Stimulated activated naive CD8-positive, alpha-beta T cell treated with anti-CD3 and anti-CD28 coated beads, Interleukin-15, Interleukin-2, amounts not matched to agents 100 U/mL and 50 U/mL, for 24 hours (primary cell): ENCODE measurements around the gene SPINT1.

Experiments used
- ATAC-seq: fragments of 150-1000 bp; cut with Tn5 transposase; one replicate; pipeline ENCODE4 v1.10.0; 2021
- DNase-seq: peaks from one replicate; pipeline ENCODE4 v3.0.0; 2021

The SPINT1 gene

GRCh38 chr15:40893019-40893670 is 49.3 kb downstream of the SPINT1 start:
- ATAC-seq (no peak), DNase-seq (no peak)

GRCh38 chr15:40893733-40894680 is 50.2 kb downstream of the SPINT1 start, which contains the start of gene VPS18:
Gene VPS18 (plus strand): TSS chr15:40894450. CDS start chr15:40894769, 319 bp downstream.
- peak; percentile 100 for DNase-seq

GRCh38 chr15:40894681-40895448 is 51.0 kb downstream of the SPINT1 start:
- DNase-seq (peak; percentile 64), ATAC-seq (peak; percentile 67)

More at GRCh38 chr15:40893733-40894680, 50.2 kb downstream of the SPINT1 start, which contains the start of gene VPS18:
- peak; percentile 97 for ATAC-seq

- no peak for DNase-seq
- ATAC-seq, result no peak
Observed at GRCh38 chr15:40899536-40900207, 55.8 kb downstream of the SPINT1 start.

- no peak for DNase-seq
- ATAC-seq, result no peak
Observed at GRCh38 chr15:40900256-40901052, 56.6 kb downstream of the SPINT1 start.

- DNase-seq (no peak), ATAC-seq (no peak)
Observed at GRCh38 chr15:40901053-40901443, 57.2 kb downstream of the SPINT1 start.

- DNase-seq (no peak), ATAC-seq (no peak)
Observed at GRCh38 chr15:40902605-40903561, 59.0 kb downstream of the SPINT1 start.

- ATAC-seq, result no peak
Observed at GRCh38 chr15:40904552-40905201, 60.8 kb downstream of the SPINT1 start.

GRCh38 chr15:40906091-40906990 is 62.5 kb downstream of the SPINT1 start:
- ATAC-seq (peak; percentile 84), DNase-seq (peak; percentile 93)

More at GRCh38 chr15:40904552-40905201, 60.8 kb downstream of the SPINT1 start:
- no peak for DNase-seq

GRCh38 chr15:40906991-40907802 is 63.3 kb downstream of the SPINT1 start:
- peak; percentile 65 for DNase-seq
- peak; percentile 26 for ATAC-seq
